ENCODE data around the gene TSSC4. TPM values are rescaled to one million over a fixed set of nuclear protein-coding genes. Genes with fewer than 3 reads are reported as not detected.

TSSC4 gene
- polyA plus RNA-seq, 1 experiment, result 30.5 TPM

GRCh38 chr11:2421996-2422395, 21.4 kb downstream of the TSSC4 start:
- Histone ChIP-seq H3K27me3 (ENCODE audit: control insufficient read depth, insufficient read depth, low read length) (no peaks in the 10 kb centered on the region), H3K36me3 (ENCODE audit: control insufficient read depth, insufficient read depth, low read length) (no peaks in the 10 kb centered on the region), H3K4me3 (ENCODE audit: low read depth, low read length) (no peak overlapping the region)
- ChIA-PET CTCF (interaction anchor here (0.8 to 11.8 kb wide), 15 partner anchors 13 to 237 kb away, joined by 3 to 519 read pairs (median 25); partner anchors contain the start of genes C11orf21, TSPAN32 and TSSC4), POLR2A (no interaction called here)
- no peak for TF ChIP-seq CTCF (IDR thresholded peaks at IDR 0.05; ENCODE audit: insufficient read depth, low read depth, low read length)
- no peak for DNase-seq (ENCODE audit: low read depth)

DNA sequence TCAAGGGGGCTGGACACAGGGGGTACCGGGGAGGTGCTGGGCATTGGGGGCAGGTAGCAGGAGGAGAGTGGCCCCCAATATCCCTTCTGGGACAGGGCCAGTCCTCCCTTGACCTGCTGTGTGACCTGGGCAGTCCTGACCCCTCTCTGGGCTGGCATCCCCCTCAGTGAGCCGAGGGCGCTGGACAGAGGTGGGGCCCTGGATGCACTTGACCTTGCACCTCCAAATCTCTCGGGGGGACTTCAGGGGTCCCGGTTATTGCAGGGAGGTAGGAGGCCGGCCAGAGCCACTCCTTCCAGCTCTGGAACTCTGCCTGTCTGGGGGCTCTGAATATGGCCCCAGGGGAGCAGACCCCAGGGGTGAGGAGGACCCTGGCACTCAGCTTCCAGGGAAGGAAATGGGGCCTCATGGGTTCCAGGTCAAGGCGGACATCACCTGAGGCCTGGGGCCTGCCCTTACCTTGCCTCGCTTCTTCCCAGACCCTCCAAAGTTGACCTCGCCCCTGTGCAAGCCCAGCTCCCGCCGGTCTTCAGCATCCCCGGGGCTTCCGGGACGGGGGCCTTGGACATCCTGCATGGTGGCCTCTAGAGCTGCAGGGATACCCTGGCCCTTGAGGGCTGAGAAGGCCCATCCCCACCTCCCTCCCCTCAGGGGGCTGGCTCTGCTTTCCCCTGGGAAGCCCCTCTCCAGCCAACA, 22.1 kb downstream of the TSSC4 start:
- ChIA-PET CTCF (interaction anchor here (0.6 to 11.8 kb wide), 8 partner anchors 109 to 986 kb away, joined by 3 to 519 read pairs (median 4); partner anchors contain the start of genes C11orf21 and TSPAN32), POLR2A (no interaction called here)
- TF ChIP-seq CTCF (IDR thresholded peaks at IDR 0.05; ENCODE audit: insufficient read depth, low read depth, low read length), result no peak
- no peak for DNase-seq (ENCODE audit: low read depth)
- Histone ChIP-seq H3K27me3 (ENCODE audit: control insufficient read depth, insufficient read depth, low read length) (no peaks in the 10 kb centered on the region), H3K4me3 (ENCODE audit: low read depth, low read length) (no peak overlapping the region), H3K36me3 (ENCODE audit: control insufficient read depth, insufficient read depth, low read length) (no peaks in the 10 kb centered on the region)

DNA sequence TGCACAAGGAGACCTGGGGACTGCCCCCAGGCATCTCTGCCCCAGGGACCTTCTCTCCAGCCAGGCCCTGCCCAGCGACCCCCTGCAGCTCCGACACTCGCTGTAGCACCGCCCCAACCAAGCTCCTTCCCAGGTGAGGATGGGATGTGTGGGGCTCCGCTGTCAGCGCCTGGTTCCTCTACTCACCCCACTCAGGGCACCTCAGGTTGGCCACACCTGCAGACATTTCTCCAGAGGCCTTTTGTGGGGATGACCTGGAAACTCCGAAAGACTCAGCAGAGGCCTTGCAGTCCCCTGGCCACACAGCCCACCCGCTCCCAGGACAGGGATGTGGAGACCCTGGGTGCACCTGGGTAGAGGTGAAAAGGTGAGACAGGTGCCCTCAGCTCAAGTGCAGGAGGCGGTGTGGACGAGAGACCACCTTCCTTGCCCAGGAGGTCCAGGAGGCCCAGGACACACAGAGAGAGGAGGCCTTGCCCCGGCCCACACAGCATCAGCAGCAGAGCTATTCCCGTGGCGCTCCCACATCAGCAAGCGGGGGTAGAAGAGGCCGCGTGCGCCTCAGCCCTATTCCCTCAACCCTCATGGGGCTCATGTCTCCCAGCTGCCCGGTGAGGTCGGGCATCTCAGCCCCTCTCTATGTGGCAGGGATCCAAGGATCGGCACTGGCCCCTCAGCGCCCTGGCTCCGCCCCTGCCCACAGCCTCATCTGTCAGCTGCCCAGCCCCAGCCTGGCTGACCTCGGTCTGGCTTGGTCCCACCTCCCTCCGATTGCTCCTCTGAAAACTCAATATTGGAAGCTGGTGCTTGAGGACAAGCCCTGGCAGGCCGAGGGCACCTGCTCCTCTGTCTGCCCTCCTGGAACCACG, 22.8 kb downstream of the TSSC4 start:
- TF ChIP-seq CTCF (IDR thresholded peaks at IDR 0.05; ENCODE audit: insufficient read depth, low read depth, low read length), result no peak
- Histone ChIP-seq H3K27me3 (ENCODE audit: control insufficient read depth, insufficient read depth, low read length) (no peaks in the 10 kb centered on the region), H3K36me3 (ENCODE audit: control insufficient read depth, insufficient read depth, low read length) (no peaks in the 10 kb centered on the region), H3K4me3 (ENCODE audit: low read depth, low read length) (no peak overlapping the region)
- CTCF ChIA-PET, result interaction anchor here (0.6 to 11.8 kb wide), 9 partner anchors 108 to 1223 kb away, joined by 3 to 519 read pairs (median 4); partner anchors contain the start of genes C11orf21 and TSPAN32
- POLR2A ChIA-PET, result no interaction called here
- DNase-seq (ENCODE audit: low read depth), result no peak

GRCh38 chr11:2424811-2425495, 24.4 kb downstream of the TSSC4 start:
- CTCF ChIA-PET, result interaction anchor here (1.6 to 11.8 kb wide), 5 partner anchors 107 to 467 kb away, joined by 5 to 519 read pairs (median 6); partner anchors contain the start of genes C11orf21 and TSPAN32
- POLR2A ChIA-PET, result interaction anchor here (0.7 kb wide), 1 partner anchor 121 kb away, joined by 15 read pairs; no protein-coding TSS in a partner anchor
- Histone ChIP-seq H3K4me3 (ENCODE audit: low read depth, low read length) (no peak overlapping the region), H3K27me3 (ENCODE audit: control insufficient read depth, insufficient read depth, low read length) (no peaks in the 10 kb centered on the region), H3K36me3 (ENCODE audit: control insufficient read depth, insufficient read depth, low read length) (no peaks in the 10 kb centered on the region)
- no peak for TF ChIP-seq CTCF (IDR thresholded peaks at IDR 0.05; ENCODE audit: insufficient read depth, low read depth, low read length)
- no peak for DNase-seq (ENCODE audit: low read depth)
